Pulmonary artery endothelial cell (primary cell): Measurements from ENCODE around the gene TGOLN2. TPM values are rescaled to one million over a fixed set of nuclear protein-coding genes. Genes with fewer than 3 reads are reported as not detected.

Experiments
- DNase-seq: peaks from one replicate; pipeline ENCODE4 v3.0.0-alpha.2; 2011; ENCODE audit warnings: low read depth, low spot score
- total RNA-seq: library from RNA; depleted of rRNA; stranded (reverse); fragments of >200 nt; gene quantifications from 2 replicates; pipeline ENCODE4 v1.2.3, GENCODE V29; 2014

The TGOLN2 gene
- total RNA-seq, 1 donor from 2014 or later, result 132 TPM

DNA sequence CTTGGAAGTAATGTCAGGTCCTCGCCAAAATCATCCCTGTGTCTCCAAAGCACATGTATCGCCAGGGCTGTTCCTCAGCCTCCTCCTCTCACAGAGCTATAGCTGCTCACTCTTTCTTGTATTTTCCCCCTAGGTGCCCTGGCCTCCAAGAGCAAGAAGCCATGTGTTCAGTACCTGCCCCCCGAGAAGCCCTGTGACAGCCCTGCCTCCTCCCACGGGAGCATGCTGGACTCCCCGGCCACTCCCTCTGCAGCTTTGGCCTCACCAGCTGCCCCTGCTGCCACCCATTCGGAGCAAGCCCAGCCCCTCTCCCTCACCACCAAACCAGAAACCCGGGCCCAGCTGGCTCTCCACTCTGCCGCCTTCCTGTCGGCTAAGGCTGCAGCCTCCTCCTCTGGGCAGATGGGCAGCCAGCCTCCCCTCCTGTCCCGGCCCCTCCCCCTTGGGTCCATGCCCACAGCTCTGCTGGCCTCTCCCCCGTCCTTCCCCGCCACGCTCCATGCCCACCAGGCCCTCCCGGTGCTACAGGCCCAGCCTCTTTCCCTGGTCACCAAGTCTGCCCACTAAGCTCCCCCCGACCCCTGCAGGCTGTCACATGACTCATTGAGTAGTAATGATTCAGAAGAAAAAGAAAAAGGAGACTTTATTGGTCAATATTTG is 18.8 kb downstream of the TGOLN2 start:
- DNase-seq, result no peak

DNA sequence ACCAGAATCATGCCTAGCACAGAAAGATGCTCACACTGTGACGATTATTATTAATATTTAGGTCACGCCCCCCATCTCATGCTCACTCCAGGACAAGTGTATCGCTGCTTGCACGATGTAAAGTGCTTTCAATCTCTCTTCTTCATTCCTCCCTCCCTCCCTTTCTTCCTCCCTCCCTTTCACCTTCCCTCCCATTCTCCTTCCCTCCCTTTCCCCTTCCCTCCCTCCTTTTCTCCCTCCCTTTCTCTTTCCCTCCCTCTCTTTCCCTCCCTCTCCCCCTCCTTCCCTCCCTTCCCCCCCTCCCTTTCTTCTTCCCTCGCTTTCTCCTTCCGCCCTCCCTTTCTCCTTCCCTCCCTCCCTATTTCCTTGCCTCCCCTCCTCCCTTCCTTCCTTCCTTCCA is 19.6 kb downstream of the TGOLN2 start:
- no peak for DNase-seq

DNA sequence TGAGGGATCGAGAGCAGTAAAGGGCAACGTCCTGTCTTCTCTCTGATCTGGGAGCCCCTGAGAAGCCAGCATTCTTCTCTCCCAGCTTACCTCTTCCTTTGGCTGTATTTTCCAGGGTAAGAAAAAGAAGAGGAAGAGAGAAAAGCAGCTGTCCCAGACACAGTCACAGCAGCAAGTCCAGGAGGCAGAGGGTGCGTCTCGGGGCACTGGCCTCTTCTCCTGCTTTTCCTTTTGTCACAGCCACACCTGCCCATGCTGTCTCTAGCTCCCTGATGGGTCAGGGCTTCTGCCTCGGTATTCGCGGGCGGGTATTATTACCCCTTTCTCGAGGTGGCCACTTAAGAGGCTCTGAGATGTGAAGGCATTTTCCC is 20.3 kb downstream of the TGOLN2 start:
- no peak for DNase-seq

DNA sequence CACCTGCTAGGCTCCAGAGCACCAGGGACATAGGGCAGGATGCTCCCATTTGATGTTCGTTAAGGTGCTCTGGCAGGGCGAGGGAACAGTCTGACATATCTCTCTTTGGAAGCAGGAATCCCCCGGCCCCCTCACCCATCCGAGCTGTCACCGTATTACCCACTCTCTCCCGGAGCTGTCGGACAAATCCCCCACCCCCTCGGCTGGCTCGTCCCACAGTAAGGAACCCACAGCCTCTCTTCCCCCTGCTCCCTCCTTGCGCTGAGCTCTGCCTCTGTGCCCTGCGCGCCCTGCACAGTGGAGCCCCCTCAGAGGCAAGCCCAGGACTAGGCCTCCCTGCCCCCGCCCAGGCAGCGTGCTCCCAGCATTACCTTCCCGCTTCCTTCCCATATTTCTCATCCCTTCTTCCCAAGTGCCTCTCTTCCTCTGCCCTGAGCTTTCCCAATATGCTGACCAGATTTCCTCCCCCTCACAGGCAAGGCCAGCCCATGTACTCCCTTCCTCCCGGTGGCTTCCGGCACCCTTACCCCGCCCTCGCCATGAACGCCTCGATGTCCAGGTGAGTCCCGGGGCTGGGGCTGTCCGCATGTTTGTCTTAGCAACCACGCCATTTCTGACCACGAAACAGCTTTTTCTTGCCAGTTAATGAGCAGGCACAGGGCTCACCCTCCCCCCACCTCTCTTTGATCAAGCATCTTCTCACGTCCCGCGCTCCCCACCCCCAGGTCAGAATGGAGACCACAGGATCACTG is 23.8 kb downstream of the TGOLN2 start:
- DNase-seq, result no peak

DNA sequence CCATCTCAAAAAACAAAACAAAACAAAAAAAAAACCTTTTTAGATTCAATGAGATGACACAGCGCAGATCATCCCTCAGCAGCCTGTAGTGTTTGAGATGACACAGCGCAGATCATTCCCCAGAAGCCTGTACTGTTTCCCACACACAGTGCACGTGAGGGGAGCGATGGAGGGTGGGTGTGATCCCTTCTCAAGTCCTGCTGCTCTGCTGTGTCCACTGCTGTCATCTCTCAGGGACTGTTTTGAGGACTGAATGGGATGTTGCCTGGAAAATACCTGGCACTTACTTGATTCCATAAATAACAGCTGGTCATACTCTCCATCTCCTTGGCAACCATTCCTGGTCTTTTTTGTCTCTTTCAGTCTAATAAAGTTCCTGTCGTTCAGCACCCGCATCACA is 25.7 kb downstream of the TGOLN2 start:
- no peak for DNase-seq

DNA sequence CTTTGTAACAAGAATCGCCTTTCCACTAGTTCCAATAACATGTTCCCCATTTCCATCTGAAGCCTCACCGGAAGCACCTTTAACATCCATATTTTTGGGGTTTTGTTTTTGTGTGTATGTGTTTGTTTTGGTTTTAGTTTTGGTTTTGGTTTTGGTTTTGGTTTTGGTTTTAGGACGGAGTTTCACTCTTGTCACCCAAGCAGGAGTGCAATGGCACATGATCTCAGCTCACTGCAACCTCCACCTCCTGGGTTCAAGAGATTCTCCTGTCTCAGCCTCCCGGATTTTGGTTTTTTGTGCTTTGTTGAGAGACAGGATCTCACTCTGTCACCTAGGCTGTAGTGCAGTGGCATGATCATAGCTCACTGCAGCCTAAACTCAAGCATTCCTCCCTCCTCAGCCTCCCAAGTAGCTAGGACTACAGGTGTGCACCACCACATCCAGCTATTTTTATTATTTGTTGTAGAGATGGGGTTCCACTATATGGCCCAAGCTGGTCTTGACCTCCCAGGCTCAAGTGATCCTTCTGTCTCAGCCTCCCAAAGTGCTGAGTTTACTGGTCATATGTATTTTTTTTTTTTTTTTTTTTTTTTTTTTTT is 36.3 kb downstream of the TGOLN2 start:
- no peak for DNase-seq

DNA sequence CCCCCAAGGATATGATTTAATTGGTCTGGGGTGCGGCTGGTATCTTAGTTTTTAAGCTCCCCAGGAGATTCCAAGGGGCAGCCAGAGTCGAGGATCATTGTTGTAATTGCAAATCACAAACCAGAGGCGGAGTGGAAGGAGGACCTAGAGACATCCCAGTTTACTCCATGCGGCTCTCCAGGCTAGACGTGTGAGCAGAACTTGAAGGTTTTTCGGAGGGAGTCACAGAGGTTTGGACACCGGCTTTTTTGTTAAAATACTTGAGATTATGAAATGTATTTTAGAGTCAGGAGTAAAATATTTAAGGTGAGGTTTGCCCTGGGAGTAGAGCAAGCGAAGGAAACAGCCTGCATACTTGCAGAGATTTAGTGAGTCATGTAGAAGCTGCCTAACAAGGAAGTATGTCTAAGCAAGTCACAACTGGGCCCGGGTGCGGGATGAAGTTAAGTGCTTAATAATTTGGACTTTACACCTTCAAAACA is 39.5 kb downstream of the TGOLN2 start:
- DNase-seq, result no peak

DNA sequence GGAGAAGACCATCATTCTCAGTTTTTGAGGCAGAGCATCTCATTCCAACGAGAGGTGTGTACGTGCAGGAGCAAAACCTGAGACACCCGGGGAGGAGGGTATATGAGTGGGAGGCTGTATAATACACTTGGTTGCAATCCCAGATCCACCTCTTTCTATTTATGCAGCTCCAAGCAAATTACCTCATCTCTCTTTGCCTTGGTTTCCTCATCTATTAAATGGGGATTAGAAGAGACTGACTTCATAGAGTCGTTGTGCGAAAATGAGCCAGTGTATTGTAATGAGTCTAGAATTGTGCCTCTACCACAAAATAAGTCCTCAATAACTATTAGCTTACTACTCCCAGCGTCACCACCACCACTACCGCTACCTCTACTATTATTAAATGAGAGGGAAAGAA is 40.1 kb downstream of the TGOLN2 start:
- DNase-seq, result no peak

DNA sequence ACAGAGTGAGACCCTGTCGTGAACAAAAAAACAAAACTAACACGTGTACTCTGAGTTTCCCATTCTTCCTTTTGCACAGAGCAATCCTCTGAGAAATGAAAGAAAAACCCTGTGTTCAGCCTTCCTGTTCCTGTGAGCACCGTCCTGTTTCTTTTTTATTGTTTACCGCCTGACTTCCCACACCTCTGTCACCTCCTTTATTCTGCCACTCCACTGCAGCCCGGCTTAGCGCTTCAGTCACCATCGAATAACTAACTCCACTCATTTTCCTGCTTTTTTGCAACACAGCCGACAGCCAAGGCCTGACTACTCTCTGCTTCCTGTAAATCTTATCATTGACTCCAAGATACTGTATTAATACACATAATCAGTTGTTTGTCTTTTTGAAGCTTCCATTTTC is 40.9 kb downstream of the TGOLN2 start:
- DNase-seq, result no peak

DNA sequence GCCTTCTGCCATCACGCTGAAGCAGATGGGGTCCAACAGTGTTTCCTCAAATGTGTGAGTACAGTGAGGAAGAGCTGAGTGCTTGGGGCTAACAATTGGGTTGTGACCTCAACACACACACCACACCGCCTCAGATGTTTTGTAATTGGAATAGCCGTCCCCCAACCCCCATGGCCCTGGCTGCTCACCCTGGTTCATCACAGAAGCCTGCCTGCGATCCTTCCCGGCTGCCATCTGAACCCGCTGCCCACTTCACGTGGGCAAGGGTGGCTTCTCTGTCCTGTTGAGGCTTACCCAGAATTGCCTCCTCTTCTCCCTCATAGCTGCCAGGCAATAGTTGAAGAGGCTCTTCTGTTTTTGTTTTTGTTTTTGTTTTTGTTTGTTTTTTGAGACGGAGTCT is 44.1 kb downstream of the TGOLN2 start:
- DNase-seq, result no peak

DNA sequence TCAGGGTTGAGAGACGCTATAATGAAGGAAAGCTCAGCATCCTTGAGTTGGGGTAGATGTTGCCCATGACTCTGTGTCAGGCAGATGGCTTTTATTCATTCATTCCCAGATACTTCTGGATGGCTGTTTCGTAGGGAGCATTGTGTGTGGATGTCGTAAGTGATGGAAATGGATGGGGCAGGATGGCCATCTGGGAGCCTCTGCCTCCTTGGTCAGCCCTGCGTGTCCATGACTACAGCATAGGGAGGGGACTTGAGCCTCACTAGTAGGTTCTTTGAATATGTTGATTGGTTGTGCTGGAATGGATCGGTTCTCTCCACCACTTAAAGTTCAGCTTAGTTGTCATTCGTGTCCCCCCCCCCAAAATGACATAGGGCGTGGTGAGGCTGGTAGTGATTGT is 44.9 kb downstream of the TGOLN2 start:
- no peak for DNase-seq

DNA sequence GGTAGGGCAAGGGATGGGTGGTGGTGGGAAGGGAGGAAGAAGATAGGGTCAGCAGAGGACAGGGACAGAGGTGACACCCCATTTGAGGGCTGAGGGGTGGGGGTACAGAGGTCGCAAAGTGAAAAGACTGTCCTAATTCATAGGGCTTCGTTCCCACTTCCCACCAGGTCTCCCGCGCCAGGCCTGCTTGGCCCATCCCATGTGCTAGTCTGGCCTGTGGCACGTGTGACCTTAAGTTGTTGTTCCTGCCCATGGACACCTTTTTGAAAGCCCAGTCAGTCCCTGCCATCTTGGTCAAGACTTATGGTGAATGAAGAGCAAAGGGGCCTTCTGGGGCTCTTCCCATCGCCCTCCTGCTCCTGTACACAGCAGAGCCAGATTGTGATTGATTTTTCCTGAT is 46.2 kb downstream of the TGOLN2 start:
- DNase-seq, result no peak

DNA sequence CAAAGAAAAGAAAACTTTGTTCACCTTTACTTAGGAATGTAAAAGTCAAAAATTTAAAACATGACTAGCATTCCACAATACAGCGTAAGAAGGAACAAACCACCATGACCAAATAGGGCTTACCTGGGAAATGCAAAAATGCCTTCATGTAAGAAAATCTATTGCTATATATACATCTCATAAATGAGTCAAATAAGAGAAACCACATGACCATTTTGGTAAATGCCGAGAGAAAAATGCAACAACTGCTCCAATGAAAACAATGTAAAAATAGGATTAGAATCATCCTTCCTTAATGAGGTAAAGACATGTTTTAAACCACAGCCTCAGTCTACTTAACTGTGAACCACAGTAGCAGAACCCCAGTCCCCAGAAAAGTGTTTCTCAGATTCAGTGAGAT is 49.4 kb downstream of the TGOLN2 start:
- DNase-seq, result no peak

DNA sequence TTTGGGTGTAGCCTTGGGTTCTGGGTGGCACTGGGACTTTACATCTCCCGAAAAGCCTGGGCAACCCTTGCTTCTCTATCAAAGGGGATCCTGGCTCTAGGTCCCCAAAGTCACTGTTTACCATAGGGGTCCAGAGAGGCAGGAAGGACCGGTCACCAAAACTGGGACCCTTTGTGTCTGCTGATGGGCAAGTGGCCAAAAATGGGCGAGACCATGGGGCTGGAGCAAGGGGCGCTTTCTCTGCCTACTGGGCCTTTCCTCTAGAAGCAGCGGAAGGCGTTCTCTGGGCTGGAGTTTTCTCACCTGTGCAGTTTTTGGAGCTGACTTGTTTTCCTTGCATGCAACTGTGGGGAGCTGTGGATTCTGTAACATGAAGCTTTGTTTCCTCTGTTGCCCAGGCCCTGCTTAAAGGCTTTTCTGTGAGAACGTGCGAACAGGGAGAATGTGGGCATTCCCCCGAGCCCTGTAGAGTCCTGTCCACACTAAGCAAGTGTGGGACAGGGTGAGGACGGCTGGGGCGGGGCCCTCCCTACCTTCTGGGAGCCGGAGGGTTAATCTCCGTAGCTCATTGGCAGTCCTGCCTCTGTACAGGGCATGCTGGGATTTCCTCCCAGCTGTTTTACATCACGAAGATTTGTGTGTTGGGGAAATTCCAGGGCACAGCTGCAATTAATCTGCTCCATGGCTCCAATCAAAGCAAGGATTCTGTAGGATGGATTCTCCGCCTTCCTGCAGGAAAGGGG is 50.2 kb downstream of the TGOLN2 start:
- no peak for DNase-seq

DNA sequence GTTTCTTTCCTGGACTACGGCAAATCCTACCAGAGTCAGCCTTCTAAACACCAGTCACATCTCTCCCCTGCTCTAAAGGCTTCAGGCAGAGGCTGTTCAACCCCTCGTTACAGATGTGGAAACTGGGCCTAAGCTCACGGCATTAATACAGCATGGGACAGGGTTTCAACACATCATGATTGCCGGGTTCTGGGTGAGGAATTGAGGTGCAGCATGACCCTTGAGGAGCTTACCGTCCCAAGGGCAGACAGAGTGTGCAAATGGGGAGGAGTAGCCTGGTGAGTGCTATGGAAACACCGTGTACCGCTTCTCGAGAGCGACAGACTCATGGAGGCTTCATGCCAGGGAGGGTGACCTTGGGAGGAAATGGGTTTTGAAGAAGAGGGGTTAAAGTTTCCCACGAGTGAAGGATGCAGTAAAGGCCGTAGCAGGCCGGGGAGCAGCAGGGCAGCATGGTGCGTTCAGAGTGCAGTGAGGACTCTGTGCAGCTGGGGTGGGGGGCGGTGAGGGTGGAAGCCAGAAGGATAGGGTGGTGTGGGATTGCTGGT is 51.1 kb downstream of the TGOLN2 start:
- no peak for DNase-seq

DNA sequence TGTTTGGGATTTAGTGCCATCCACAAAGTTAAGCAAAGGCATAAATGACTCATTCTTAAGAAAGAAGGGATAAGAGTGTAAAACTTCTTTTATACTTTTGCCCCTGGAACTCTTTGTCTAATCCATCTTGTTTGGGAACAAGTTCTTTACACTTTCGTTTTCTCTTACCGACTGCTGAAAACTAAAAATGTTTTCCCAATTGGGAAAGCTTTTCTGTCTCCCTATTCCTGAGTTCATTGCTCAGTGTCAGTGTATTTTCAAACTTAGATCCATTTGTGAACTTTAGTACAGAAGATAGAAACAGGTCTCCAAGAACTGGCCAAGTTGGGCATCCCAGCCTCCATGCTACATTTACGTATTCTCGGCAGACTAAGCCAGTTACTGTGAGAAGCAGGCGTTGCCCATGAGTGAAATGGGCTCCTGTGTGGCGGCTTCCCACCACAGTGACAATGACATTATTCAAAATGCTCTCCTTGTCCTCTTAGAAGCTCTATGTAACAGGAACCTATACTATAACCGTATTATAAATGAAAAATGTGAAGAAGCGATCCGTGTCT is 51.7 kb downstream of the TGOLN2 start:
- no peak for DNase-seq

DNA sequence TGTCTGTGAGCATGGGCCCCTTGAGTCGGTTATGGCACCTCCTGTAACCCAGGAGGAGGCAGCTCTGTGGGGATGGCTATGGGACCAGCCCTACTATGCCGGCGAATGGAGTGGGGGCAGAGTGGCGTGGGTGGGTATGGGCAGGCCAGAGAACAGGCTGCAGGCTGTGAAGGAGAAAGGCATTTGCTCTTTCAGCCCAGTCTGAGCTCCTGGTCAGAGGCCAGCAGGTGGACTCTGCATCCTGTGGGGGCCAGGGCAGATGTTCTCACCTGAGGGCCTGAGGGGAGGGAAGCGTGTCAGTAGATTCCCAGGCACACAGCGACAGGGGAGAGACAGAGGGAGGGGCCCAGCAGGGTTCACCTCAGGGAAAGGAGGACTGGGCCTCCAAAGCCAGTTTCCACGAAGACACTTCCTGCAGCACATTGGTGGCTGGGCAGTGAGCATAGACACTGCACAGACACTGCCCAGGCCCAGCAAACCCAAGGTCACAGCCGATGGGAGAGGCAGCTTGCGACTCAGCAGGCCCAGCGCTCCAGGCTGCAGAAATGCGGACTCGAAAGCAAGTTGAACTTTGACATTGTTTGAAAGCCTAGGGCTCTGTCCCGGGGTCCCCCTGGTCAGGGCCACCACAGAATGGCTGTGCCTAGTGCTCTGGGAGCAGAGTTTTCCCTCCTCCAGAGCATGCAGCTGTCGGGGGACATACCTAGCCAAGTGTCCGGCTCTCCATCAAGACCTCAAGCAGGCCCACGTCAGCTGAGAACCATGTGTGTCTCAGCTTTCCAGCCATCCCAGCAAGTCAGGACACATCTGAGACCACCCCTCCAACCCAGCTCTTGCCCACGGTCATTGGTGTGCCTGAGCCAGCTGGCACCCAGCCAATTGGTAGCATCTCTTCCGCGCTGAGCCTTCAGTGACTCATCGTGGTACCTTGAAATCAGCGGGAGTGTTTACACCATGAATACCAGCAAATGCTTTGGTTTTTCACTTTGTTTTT is 53.8 kb downstream of the TGOLN2 start:
- DNase-seq, result no peak

DNA sequence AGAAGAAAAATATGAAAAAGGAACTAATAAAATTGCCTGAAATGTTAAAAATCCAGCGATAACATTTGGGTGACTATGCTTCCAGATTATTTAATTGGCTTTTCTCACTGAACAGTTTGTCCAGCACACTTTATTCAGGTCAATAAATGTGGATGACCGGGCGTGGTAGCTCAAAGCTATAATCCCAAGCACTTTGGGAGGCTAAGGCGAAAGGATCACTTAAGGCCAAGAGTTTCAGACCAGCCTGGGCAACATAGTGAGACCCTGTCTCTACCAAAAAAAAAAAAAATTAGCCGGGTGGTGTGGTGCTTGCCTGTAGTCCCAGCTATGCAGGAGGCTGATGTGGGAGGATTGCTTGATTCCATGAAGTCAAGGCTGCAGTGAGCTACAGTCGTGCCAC is 55.4 kb downstream of the TGOLN2 start:
- no peak for DNase-seq

DNA sequence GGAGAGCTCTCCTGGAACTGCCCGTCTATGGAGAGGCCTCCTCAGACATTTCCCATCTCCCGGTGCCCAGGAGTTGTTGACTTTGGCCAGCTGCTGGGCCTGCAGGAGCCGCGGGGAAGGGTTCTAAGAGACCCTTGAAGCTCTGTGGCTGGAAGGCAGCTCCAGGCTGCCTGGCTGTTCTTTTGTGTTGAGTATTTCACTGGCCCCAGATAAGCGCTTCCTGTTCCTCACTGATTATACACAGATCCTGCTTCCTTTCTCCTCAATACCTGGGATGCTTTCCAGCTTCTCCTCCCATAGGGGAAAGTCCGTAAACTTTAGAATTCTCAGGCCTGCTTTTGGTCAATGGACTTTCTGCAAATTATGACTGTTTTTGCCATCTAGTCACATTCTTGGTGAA is 57.8 kb downstream of the TGOLN2 start:
- peak; percentile 66 for DNase-seq
